CD14-positive monocyte (primary cell): ENCODE measurements around the gene CACNA1B. TPM values are rescaled to one million over a fixed set of nuclear protein-coding genes. Genes with fewer than 3 reads are reported as not detected.

Experiments
- DNase-seq, 3 donors: peaks; one replicate each; pipeline ENCODE4 v3.0.0-alpha.2; 2011 to 2022
- H2AFZ ChIP-seq: 2 replicates; pipeline ENCODE4 v1.6.0; 2012; ENCODE audit warnings: mild to moderate bottlenecking, low read depth, low read length, inconsistent platforms; ENCODE audit not compliant: insufficient read depth, poor library complexity, severe bottlenecking
- H3K27ac ChIP-seq, 2 donors: 1 replicate in 1 of 2; 2 replicates in 1 of 2; pipeline ENCODE4 v1.5.1; 2012 to 2013; ENCODE audit warnings: low read length in 2 of 2, control low read depth in 1 of 2, inconsistent platforms in 1 of 2, low read depth in 1 of 2, mild to moderate bottlenecking in 1 of 2
- H3K27me3 ChIP-seq, 2 donors: one replicate each; pipeline versions ENCODE4 v1.6.0 to v1.6.1; 2011 to 2013; ENCODE audit warnings: low read length in 2 of 2; ENCODE audit not compliant: control insufficient read depth in 2 of 2, insufficient read depth in 2 of 2
- H3K36me3 ChIP-seq, 2 donors: replicated peaks in 1 of 2; 1 replicate in 1 of 2; 2 replicates in 1 of 2; pipeline versions ENCODE4 v1.5.1 to v1.6.1; 2012 to 2013; ENCODE audit warnings: low read length in 2 of 2, control low read depth in 1 of 2, inconsistent platforms in 1 of 2, mild to moderate bottlenecking in 1 of 2; ENCODE audit not compliant: insufficient read depth in 2 of 2, control insufficient read depth in 1 of 2
- H3K4me1 ChIP-seq, 2 donors: 1 replicate in 1 of 2; 2 replicates in 1 of 2; pipeline versions ENCODE4 v1.5.1 to v1.6.1; 2012 to 2013; ENCODE audit warnings: low read length in 2 of 2, control low read depth in 1 of 2, inconsistent platforms in 1 of 2, mild to moderate bottlenecking in 1 of 2, moderate library complexity in 1 of 2; ENCODE audit not compliant: insufficient read depth in 2 of 2, control insufficient read depth in 1 of 2
- H3K4me2 ChIP-seq: replicated peaks from 2 replicates; pipeline ENCODE3; 2012; ENCODE audit warnings: low read length, moderate library complexity, mild to moderate bottlenecking; ENCODE audit not compliant: poor library complexity, severe bottlenecking; ENCODE audit errors: extremely low read depth
- H3K4me3 ChIP-seq, 3 experiments: fragments of 200-600 bp in 1 of 3; sonication (generic) in 1 of 3; replicated peaks in 1 of 3; 1 replicate in 2 of 3; 2 replicates in 1 of 3; pipeline ENCODE4 v1.5.1; 2011 to 2013; ENCODE audit warnings: low read length in 3 of 3, mild to moderate bottlenecking in 3 of 3, control low read depth in 2 of 3, low read depth in 2 of 3, inconsistent platforms in 1 of 3, moderate library complexity in 1 of 3
- H3K79me2 ChIP-seq: 2 replicates; pipeline ENCODE4 v1.6.0; 2012; ENCODE audit warnings: mild to moderate bottlenecking, control low read depth, inconsistent platforms, low read length, moderate library complexity; ENCODE audit not compliant: insufficient read depth
- H3K9ac ChIP-seq: 2 replicates; pipeline ENCODE4 v1.6.0; 2017; ENCODE audit warnings: low read length, mild to moderate bottlenecking; ENCODE audit not compliant: insufficient read depth, poor library complexity, severe bottlenecking
- H3K9me3 ChIP-seq, 2 donors: replicated peaks in 1 of 2; 1 replicate in 1 of 2; 2 replicates in 1 of 2; pipeline versions ENCODE4 v1.5.1 to v1.6.1; 2012 to 2013; ENCODE audit warnings: low read length in 2 of 2, control low read depth in 1 of 2; ENCODE audit not compliant: control insufficient read depth in 1 of 2, insufficient read depth in 1 of 2
- H4K20me1 ChIP-seq: 2 replicates; pipeline ENCODE4 v1.6.0; 2012; ENCODE audit warnings: mild to moderate bottlenecking, low read length, control low read depth, moderate library complexity; ENCODE audit not compliant: insufficient read depth
- H3K27ac Mint-ChIP-seq, 7 donors: one replicate each; pipeline ENCODE4 v1.8.0; 2020; ENCODE audit warnings: mild to moderate bottlenecking in 7 of 7, mixed read lengths in 7 of 7, moderate library complexity in 6 of 7, inconsistent platforms in 2 of 7
- H3K27me3 Mint-ChIP-seq, 3 donors: one replicate each; pipeline ENCODE4 v1.8.0; 2021 to 2022; ENCODE audit warnings: low read depth in 3 of 3, mild to moderate bottlenecking in 3 of 3, mixed read lengths in 3 of 3, moderate library complexity in 3 of 3, inconsistent platforms in 1 of 3
- H3K36me3 Mint-ChIP-seq, 2 donors: one replicate each; pipeline ENCODE4 v1.8.0; 2020; ENCODE audit warnings: mixed read lengths in 2 of 2, inconsistent platforms in 1 of 2, mild to moderate bottlenecking in 1 of 2
- H3K4me1 Mint-ChIP-seq: one replicate; pipeline ENCODE4 v1.8.0; 2020; ENCODE audit warnings: mild to moderate bottlenecking, mixed read lengths
- H3K4me3 Mint-ChIP-seq, 2 donors: one replicate each; pipeline ENCODE4 v1.8.0; 2020; ENCODE audit warnings: mild to moderate bottlenecking in 2 of 2, mixed read lengths in 2 of 2, moderate library complexity in 1 of 2
- H3K9me3 Mint-ChIP-seq, 7 donors: one replicate each; pipeline ENCODE4 v1.8.0; 2020 to 2022; ENCODE audit warnings: mixed read lengths in 7 of 7, mild to moderate bottlenecking in 6 of 7, moderate library complexity in 6 of 7, inconsistent platforms in 2 of 7
- CTCF ChIP-seq: fragments of 200-600 bp; IDR thresholded peaks from one replicate; pipeline ENCODE4 v1.8.0; 2022; ENCODE audit warnings: antibody characterized with exemption, mild to moderate bottlenecking
- WGBS: methylation state at CpG from one replicate; pipeline ENCODE4 v1.1.5; 2013; ENCODE audit warnings: missing lambda C conversion rate; ENCODE audit not compliant: insufficient coverage; 5-methylcytosine and 5-hydroxymethylcytosine counted together
- intact Hi-C, 2 donors: fragments of 100-400 bp; cut with micrococcal nuclease; formaldehyde crosslinking; loops; one replicate each; pipeline versions ENCODE4 v1.15.0 to v1.15.1; 2023
- polyA plus RNA-seq, 3 donors: library from polyadenylated mRNA; depleted of rRNA in 1 of 3; unstranded in 2 of 3; stranded (reverse) in 1 of 3; fragments of 300-500 nt in 2 of 3; fragments of >200 nt in 1 of 3; fragmentation: Illumina TruSeq in 2 of 3; gene quantifications; 1 replicate in 2 of 3; 2 replicates in 1 of 3; pipeline ENCODE4 v1.2.3, GENCODE V29; 2012 to 2021

Gene CACNA1B
- polyA plus RNA-seq, 3 donors = not detected

- no peak overlapping the region for H3K4me3 Mint-ChIP-seq
- H3K27me3 Mint-ChIP-seq = peaks cover 3 to 6% (median 6%) of the 10 kb centered on the region in 3 donors
- Histone ChIP-seq H3K4me3 (no peak overlapping the region), H3K79me2 (no peaks in the 10 kb centered on the region), H3K4me1 (no peaks in the 10 kb centered on the region), H3K9me3 (no peaks in the 10 kb centered on the region), H4K20me1 (no peaks in the 10 kb centered on the region), H2AFZ (no peak overlapping the region), H3K27ac (no peak overlapping the region), H3K36me3 (no peaks in the 10 kb centered on the region), H3K27me3 (no peaks in the 10 kb centered on the region), H3K9ac (no peak overlapping the region), H3K4me2 (no peak overlapping the region)
- no peaks in the 10 kb centered on the region for H3K9me3 Mint-ChIP-seq
- 91% methylated on average over 24 of the region's 25 CpGs for WGBS
- no peak for DNase-seq
- peaks cover 3% of the 10 kb centered on the region for H3K4me1 Mint-ChIP-seq
- peak overlapping the region in 1 of 7 donors; percentile 43 for H3K27ac Mint-ChIP-seq
- TF ChIP-seq CTCF = no peak
- no peaks in the 10 kb centered on the region for H3K36me3 Mint-ChIP-seq
- intact Hi-C loops = no loop called here
Measured at GRCh38 chr9:138119202-138120027, 241.8 kb downstream of the CACNA1B start.

GRCh38 chr9:138120072-138120471, 242.5 kb downstream of the CACNA1B start:
- Histone ChIP-seq H3K4me3 (no peak overlapping the region), H3K27ac (no peak overlapping the region)

More at GRCh38 chr9:138120072-138120471, 242.5 kb downstream of the CACNA1B start:
- Histone ChIP-seq H2AFZ (no peak overlapping the region), H3K27me3 (no peaks in the 10 kb centered on the region), H4K20me1 (no peaks in the 10 kb centered on the region), H3K36me3 (no peaks in the 10 kb centered on the region), H3K4me2 (no peak overlapping the region), H3K9ac (no peak overlapping the region), H3K79me2 (no peaks in the 10 kb centered on the region), H3K4me1 (no peaks in the 10 kb centered on the region), H3K9me3 (no peaks in the 10 kb centered on the region)
- intact Hi-C loops = no loop called here
- WGBS = 95% methylated on average over 19 of the region's 23 CpGs
- H3K9me3 Mint-ChIP-seq = peaks cover 0 to 4% (median 0%) of the 10 kb centered on the region in 7 donors
- TF ChIP-seq CTCF = no peak
- no peak overlapping the region for H3K27ac Mint-ChIP-seq
- H3K27me3 Mint-ChIP-seq = peaks cover 3 to 6% (median 6%) of the 10 kb centered on the region in 3 donors
- H3K4me3 Mint-ChIP-seq = no peak overlapping the region
- peaks cover 3% of the 10 kb centered on the region for H3K4me1 Mint-ChIP-seq
- no peak for DNase-seq
- no peaks in the 10 kb centered on the region for H3K36me3 Mint-ChIP-seq
